GM12878 (cell line): Measurements from ENCODE around the gene CYB5R3. TPM values are rescaled to one million over a fixed set of nuclear protein-coding genes. Genes with fewer than 3 reads are reported as not detected.

Experiments used
- ATAC-seq: fragments of 200-7000 bp; cut with Tn5 transposase; 3 replicates; pipeline ENCODE4 v1.9.1; 2020; ENCODE audit warnings: mild to moderate bottlenecking, moderate library complexity
- BruUV-seq: library from RNA; stranded (reverse); fragments of 400-500 nt; replicated peaks from 2 replicates; lab custom pipeline; 2021; lab: Mats Ljungman, UMichigan
- CTCF ChIA-PET: fragments of 300-600 bp; sonication (Branson Sonifier 250); formaldehyde crosslinking; extraction: SDS; loops from one replicate; lab custom pipeline; 2021; ENCODE audit warnings: inconsistent platforms; lab: Yijun Ruan, JAX
- POLR2A ChIA-PET: fragments of 350-600 bp; formaldehyde crosslinking; extraction: SDS; loops from one replicate; lab custom pipeline; 2021; ENCODE audit warnings: inconsistent platforms; lab: Charles Lee
- RAD21 ChIA-PET: fragments of 300-600 bp; sonication (Branson Sonifier 250); formaldehyde crosslinking; loops from one replicate; lab custom pipeline; 2023; ENCODE audit warnings: antibody characterized with exemption; ENCODE audit not compliant: unreplicated experiment; lab: Charles Lee
- SMC1A ChIA-PET: fragments of 300-600 bp; sonication (Branson Sonifier 250); formaldehyde crosslinking; loops from one replicate; lab custom pipeline; 2023; ENCODE audit not compliant: unreplicated experiment, uncharacterized antibody; lab: Charles Lee
- DNase-seq: peaks from one replicate; pipeline ENCODE4 v3.0.0-alpha.2; 2011; ENCODE audit warnings: low read depth, low spot score
- FAIRE-seq: peaks from 3 replicates; lab custom pipeline; 2011; peaks lifted over from hg19 to GRCh38; lab: Jason Lieb, UNC
- H2AFZ ChIP-seq: 2 replicates; pipeline ENCODE4 v1.6.0; 2011; ENCODE audit warnings: low read depth, low read length, control low read depth; ENCODE audit not compliant: control insufficient read depth
- H3K27ac ChIP-seq: 2 replicates; pipeline ENCODE4 v1.5.1; 2011; ENCODE audit warnings: control low read depth; ENCODE audit not compliant: control insufficient read depth, insufficient read depth
- H3K27me3 ChIP-seq, 2 experiments: replicated peaks in 1 of 2; 2 replicates each; pipeline versions ENCODE4 v1.6.0 to v1.6.1; 2011; ENCODE audit warnings: low read length in 1 of 2; ENCODE audit not compliant: control insufficient read depth in 2 of 2, insufficient read depth in 2 of 2
- H3K36me3 ChIP-seq, 2 experiments: 2 replicates each; pipeline ENCODE4 v1.5.1; 2011; ENCODE audit warnings: low read length in 1 of 2; ENCODE audit not compliant: control insufficient read depth in 2 of 2, insufficient read depth in 2 of 2
- H3K4me1 ChIP-seq: 2 replicates; pipeline ENCODE4 v1.6.1; 2011; ENCODE audit warnings: mild to moderate bottlenecking, low read length, moderate library complexity, mixed read lengths; ENCODE audit not compliant: control insufficient read depth, insufficient read depth
- H3K4me2 ChIP-seq: 2 replicates; pipeline ENCODE4 v1.6.0; 2011; ENCODE audit warnings: control low read depth; ENCODE audit not compliant: control insufficient read depth, insufficient read depth
- H3K4me3 ChIP-seq: fragments of 200-600 bp; sonication (generic); 2 replicates; pipeline ENCODE4 v1.5.1; 2016
- H3K79me2 ChIP-seq: 2 replicates; pipeline ENCODE4 v1.6.0; 2011; ENCODE audit warnings: low read length; ENCODE audit not compliant: control insufficient read depth, insufficient read depth
- H3K9ac ChIP-seq: 2 replicates; pipeline ENCODE4 v1.8.0; 2011; ENCODE audit warnings: low read length, control low read depth, mixed read lengths; ENCODE audit not compliant: control insufficient read depth, insufficient read depth
- H3K9me3 ChIP-seq: replicated peaks from 3 replicates; pipeline ENCODE4 v1.5.1; 2011; ENCODE audit warnings: mild to moderate bottlenecking, low read length; ENCODE audit not compliant: control insufficient read depth, insufficient read depth
- H4K20me1 ChIP-seq: 2 replicates; pipeline ENCODE4 v1.6.0; 2011; ENCODE audit not compliant: control insufficient read depth, insufficient read depth
- ATF7 ChIP-seq: fragments of 450-650 bp; IDR thresholded peaks from 2 replicates; pipeline ENCODE4 v1.6.1; 2016; ENCODE audit warnings: low read depth, mild to moderate bottlenecking
- CHD1 ChIP-seq: IDR thresholded peaks from 2 replicates; pipeline ENCODE4 v1.6.1; 2012; ENCODE audit warnings: low read depth, low read length, improper control_type of control experiment
- CHD2 ChIP-seq: IDR thresholded peaks from 2 replicates; pipeline ENCODE4 v1.6.1; 2011; ENCODE audit warnings: low read depth, low read length, improper control_type of control experiment, borderline replicate concordance
- ETV6 ChIP-seq, 2 experiments: fragments of 450-650 bp in 1 of 2; IDR thresholded peaks in 1 of 2; conservative IDR thresholded peaks in 1 of 2; 2 replicates each; pipeline ENCODE4 v1.6.1; 2014; ENCODE audit warnings: antibody characterized with exemption in 1 of 2, borderline replicate concordance in 1 of 2, low read depth in 1 of 2, mild to moderate bottlenecking in 1 of 2, moderate library complexity in 1 of 2
- FOXM1 ChIP-seq: IDR thresholded peaks from 2 replicates; pipeline ENCODE4 v1.6.1; 2012; ENCODE audit warnings: low read depth, mild to moderate bottlenecking, inconsistent platforms, low read length, moderate library complexity
- MAX ChIP-seq: IDR thresholded peaks from 2 replicates; pipeline ENCODE4 v1.6.1; 2012; ENCODE audit warnings: low read depth, low read length, improper control_type of control experiment
- MEF2A ChIP-seq: IDR thresholded peaks from 2 replicates; pipeline ENCODE4 v1.6.1; 2011; ENCODE audit warnings: low read depth, mild to moderate bottlenecking, low read length, moderate library complexity; ENCODE audit not compliant: insufficient read depth
- MYC ChIP-seq: IDR thresholded peaks from 2 replicates; pipeline ENCODE4 v1.6.1; 2011; ENCODE audit warnings: mild to moderate bottlenecking, low read length, moderate library complexity, inconsistent platforms; ENCODE audit not compliant: insufficient read depth, insufficient replicate concordance, insufficient read length, severe bottlenecking
- SMAD1 ChIP-seq: fragments of 450-650 bp; IDR thresholded peaks from 2 replicates; pipeline ENCODE4 v1.6.1; 2018; ENCODE audit warnings: mild to moderate bottlenecking, low read depth; ENCODE audit not compliant: partially characterized antibody
- SREBF1 ChIP-seq: IDR thresholded peaks from 2 replicates; pipeline ENCODE4 v1.6.1; 2012; ENCODE audit warnings: mild to moderate bottlenecking, low read length
- SUPT20H ChIP-seq: IDR thresholded peaks from 2 replicates; pipeline ENCODE4 v1.6.1; 2011; ENCODE audit warnings: low read depth, mild to moderate bottlenecking, low read length, moderate library complexity, borderline replicate concordance; ENCODE audit not compliant: control insufficient read depth
- SUZ12 ChIP-seq: fragments of 200-600 bp; sonication (generic); IDR thresholded peaks from one replicate; pipeline ENCODE4 v1.6.1; 2018; ENCODE audit warnings: antibody characterized with exemption, mild to moderate bottlenecking; ENCODE audit not compliant: unreplicated experiment
- TAF1 ChIP-seq: IDR thresholded peaks from 2 replicates; pipeline ENCODE4 v1.6.1; 2011; ENCODE audit warnings: mild to moderate bottlenecking, low read depth, low read length, borderline replicate concordance
- WRNIP1 ChIP-seq: IDR thresholded peaks from 2 replicates; pipeline ENCODE4 v1.6.1; 2011; ENCODE audit warnings: low read depth, low read length, improper control_type of control experiment, borderline replicate concordance
- YY1 ChIP-seq: IDR thresholded peaks from 2 replicates; pipeline ENCODE4 v1.6.1; 2011; ENCODE audit warnings: low read depth, mild to moderate bottlenecking, low read length
- ZNF274 ChIP-seq: IDR thresholded peaks from one replicate; pipeline ENCODE4 v1.8.0; 2011; ENCODE audit not compliant: insufficient read length, insufficient read depth
- ZNF384 ChIP-seq: IDR thresholded peaks from 2 replicates; pipeline ENCODE4 v1.6.1; 2012; ENCODE audit warnings: low read depth, mild to moderate bottlenecking, low read length, improper control_type of control experiment, borderline replicate concordance
- WGBS: methylation state at CpG from one replicate; pipeline ENCODE4 v1.1.6; 2016; ENCODE audit warnings: low lambda C conversion rate; ENCODE audit not compliant: insufficient replicate concordance, insufficient coverage; ENCODE audit errors: missing lambda C conversion rate; 5-methylcytosine and 5-hydroxymethylcytosine counted together
- in situ Hi-C: fragments of 300-500 bp; cut with MboI; formaldehyde crosslinking; loops from 9 replicates; pipeline ENCODE4 v1.14.3; 2018; ENCODE audit warnings: mixed read lengths
- intact Hi-C: fragments of 100-400 bp; cut with micrococcal nuclease; formaldehyde crosslinking; loops from one replicate; pipeline ENCODE4 v1.14.2; 2022; ENCODE audit not compliant: unreplicated experiment
- polyA plus RNA-seq, 11 experiments: library from polyadenylated mRNA; depleted of rRNA in 4 of 11; unstranded in 6 of 11; stranded (reverse) in 5 of 11; fragments of >200 nt; fragmentation: Nextera tagmentation in 4 of 11; fragmentation: Illumina TruSeq in 1 of 11; extraction: Ambion mirVana in 4 of 11; extraction: Trizol in 1 of 11; gene quantifications; 1 replicate in 1 of 11; 2 replicates in 10 of 11; pipeline versions ENCODE4 v1.2.1 to v1.2.3, GENCODE V29; 2011 to 2016; ENCODE audit warnings: inconsistent platforms in 2 of 11, missing spikeins in 2 of 11, low read depth in 1 of 11
- total RNA-seq, 4 experiments: library from RNA; depleted of rRNA in 3 of 4; stranded (reverse); fragments of >200 nt in 3 of 4; fragmentation: Illumina TruSeq in 1 of 4; extraction: Trizol in 1 of 4; gene quantifications; 2 replicates each; pipeline versions ENCODE4 v1.2.1 to v1.2.3, GENCODE V29; 2013 to 2021
- TF ChIP-seq, protein P1 (sequence below): fragments of 450-650 bp; IDR thresholded peaks from 2 replicates; pipeline ENCODE4 v1.6.1; 2017; ENCODE audit warnings: low read depth, mild to moderate bottlenecking, moderate library complexity

Gene CYB5R3
- total and polyA plus RNA-seq, 10 of the 15 experiments (the other 5 are each of a cell fraction or from before 2014, with no cell fraction given) = 2.0 to 119 (median 67.8) TPM

DNA sequence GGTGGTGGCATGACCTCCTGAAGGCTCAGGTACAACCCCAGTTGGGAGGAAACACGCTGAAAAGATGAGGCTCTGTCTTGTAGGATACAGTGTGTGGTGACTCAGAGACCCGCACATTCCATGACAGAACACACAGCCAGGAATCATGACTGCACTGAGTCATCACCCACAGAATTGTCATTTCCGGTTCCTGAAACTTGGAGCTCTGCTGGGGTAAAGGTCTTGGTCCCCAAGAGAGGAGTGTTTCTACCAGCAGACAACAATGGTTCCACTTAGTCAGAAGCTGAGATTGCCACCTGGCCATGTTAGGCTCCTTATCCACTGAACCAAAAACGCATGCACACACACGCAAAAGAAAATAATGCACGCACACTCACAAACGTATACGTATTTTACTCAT lies 31.5 kb upstream of the CYB5R3 start:
- FAIRE-seq = no peak
- H4K20me1 ChIP-seq = no peaks in the 10 kb centered on the region
- no peaks in the 10 kb centered on the region for H3K36me3 ChIP-seq
- in situ Hi-C loops (no loop called here), intact Hi-C loops (no loop called here)
- no peak overlapping the region for H3K9ac ChIP-seq
- H3K79me2 ChIP-seq = no peaks in the 10 kb centered on the region
- RAD21 ChIA-PET = no interaction called here
- no peak for DNase-seq
- H3K9me3 ChIP-seq = peaks cover 18% of the 10 kb centered on the region; the same call in 2 of the 3 replicates
- no peak overlapping the region for H3K4me2 ChIP-seq
- H3K4me3 ChIP-seq = no peak overlapping the region
- BruUV-seq = no TSS peak
- SMC1A ChIA-PET = no interaction called here
- no peak for ATAC-seq
- CTCF ChIA-PET = interaction anchor here (0.7 kb wide), 1 partner anchor 27 kb away, joined by 3 read pairs; no protein-coding TSS in a partner anchor
- H3K27ac ChIP-seq = no peak overlapping the region
- H2AFZ ChIP-seq = no peak overlapping the region
- no peaks in the 10 kb centered on the region for H3K4me1 ChIP-seq
- POLR2A ChIA-PET = interaction anchor here (0.7 kb wide), 1 partner anchor 74 kb away, joined by 6 read pairs; no protein-coding TSS in a partner anchor
- 81% methylated on average over 8 of the region's 8 CpGs for WGBS
- H3K27me3 ChIP-seq = no peaks in the 10 kb centered on the region
- TF ChIP-seq YY1 (no peak), ETV6 (conservative IDR thresholded peaks at IDR 0.05 in 1 of 2, IDR thresholded peaks at IDR 0.05 in 1 of 2; ENCODE audit: borderline replicate concordance in 1 of 2, low read depth in 1 of 2) (no peak), WRNIP1 (no peak), MAX (no peak), SUZ12 (no peak), SREBF1 (no peak), ZNF384 (no peak), MYC (no peak), FOXM1 (no peak), SUPT20H (no peak), SMAD1 (no peak), CHD2 (no peak), TAF1 (no peak), ZNF274 (no peak), MEF2A (no peak), CHD1 (no peak), ATF7 (no peak)
- TF ChIP-seq, protein P1, sequence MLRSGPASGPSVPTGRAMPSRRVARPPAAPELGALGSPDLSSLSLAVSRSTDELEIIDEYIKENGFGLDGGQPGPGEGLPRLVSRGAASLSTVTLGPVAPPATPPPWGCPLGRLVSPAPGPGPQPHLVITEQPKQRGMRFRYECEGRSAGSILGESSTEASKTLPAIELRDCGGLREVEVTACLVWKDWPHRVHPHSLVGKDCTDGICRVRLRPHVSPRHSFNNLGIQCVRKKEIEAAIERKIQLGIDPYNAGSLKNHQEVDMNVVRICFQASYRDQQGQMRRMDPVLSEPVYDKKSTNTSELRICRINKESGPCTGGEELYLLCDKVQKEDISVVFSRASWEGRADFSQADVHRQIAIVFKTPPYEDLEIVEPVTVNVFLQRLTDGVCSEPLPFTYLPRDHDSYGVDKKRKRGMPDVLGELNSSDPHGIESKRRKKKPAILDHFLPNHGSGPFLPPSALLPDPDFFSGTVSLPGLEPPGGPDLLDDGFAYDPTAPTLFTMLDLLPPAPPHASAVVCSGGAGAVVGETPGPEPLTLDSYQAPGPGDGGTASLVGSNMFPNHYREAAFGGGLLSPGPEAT = no peak
